WTC11 (cell line): ENCODE results near the gene SRGAP1. TPM values are rescaled to one million over a fixed set of nuclear protein-coding genes. Genes with fewer than 3 reads are reported as not detected.

Source experiments
- ATAC-seq: fragments of 200-7000 bp; cut with Tn5 transposase; 2 replicates; pipeline ENCODE4 v1.10.0; 2021; ENCODE audit warnings: mild to moderate bottlenecking, moderate library complexity
- CTCF ChIA-PET: fragments of 300-600 bp; sonication (Branson Sonifier 250); formaldehyde crosslinking; loops from one replicate; lab custom pipeline; 2021; ENCODE audit warnings: antibody characterized with exemption; lab: Charles Lee
- POLR2A ChIA-PET: fragments of 350-600 bp; sonication (Branson Sonifier 250); formaldehyde crosslinking; loops from one replicate; lab custom pipeline; 2021; ENCODE audit warnings: antibody characterized with exemption; lab: Charles Lee
- DNase-seq: peaks from one replicate; pipeline ENCODE4 v3.0.0; 2021; ENCODE audit warnings: low spot score
- H3K27ac Mint-ChIP-seq: 2 replicates; pipeline ENCODE4 v1.8.0; 2021; ENCODE audit warnings: mixed read lengths
- H3K27me3 Mint-ChIP-seq: 2 replicates; pipeline ENCODE4 v1.8.0; 2021; ENCODE audit warnings: low read depth, mild to moderate bottlenecking, moderate library complexity, mixed read lengths
- H3K36me3 Mint-ChIP-seq: 2 replicates; pipeline ENCODE4 v1.8.0; 2021; ENCODE audit warnings: mixed read lengths
- H3K4me1 Mint-ChIP-seq: 2 replicates; pipeline ENCODE4 v1.8.0; 2022; ENCODE audit warnings: mixed read lengths
- H3K4me3 Mint-ChIP-seq: 2 replicates; pipeline ENCODE4 v1.8.0; 2021; ENCODE audit warnings: mild to moderate bottlenecking, moderate library complexity, mixed read lengths
- H3K9me3 Mint-ChIP-seq: 2 replicates; pipeline ENCODE4 v1.8.0; 2021; ENCODE audit warnings: mixed read lengths
- ATF3 ChIP-seq: sonication (generic); formaldehyde crosslinking; conservative IDR thresholded peaks from 2 replicates; pipeline ENCODE4 v1.8.1; 2022; ENCODE audit warnings: mild to moderate bottlenecking, missing genetic modification reagents
- ATF6 ChIP-seq: sonication (generic); formaldehyde crosslinking; IDR thresholded peaks from 2 replicates; pipeline ENCODE4 v1.8.1; 2023; ENCODE audit warnings: mild to moderate bottlenecking, missing genetic modification reagents
- CREM ChIP-seq: sonication (generic); formaldehyde crosslinking; IDR thresholded peaks from 2 replicates; pipeline ENCODE4 v1.8.1; 2022; ENCODE audit warnings: mild to moderate bottlenecking, missing genetic modification reagents, moderate library complexity
- E2F5 ChIP-seq: sonication (generic); formaldehyde crosslinking; IDR thresholded peaks from 2 replicates; pipeline ENCODE4 v1.8.1; 2022; ENCODE audit warnings: mild to moderate bottlenecking, moderate library complexity, missing genetic modification reagents
- ETV6 ChIP-seq: sonication (generic); formaldehyde crosslinking; IDR thresholded peaks from 2 replicates; pipeline ENCODE4 v1.8.1; 2022; ENCODE audit warnings: mild to moderate bottlenecking, missing genetic modification reagents
- GABPB1 ChIP-seq: sonication (generic); formaldehyde crosslinking; IDR thresholded peaks from 2 replicates; pipeline ENCODE4 v1.8.1; 2023; ENCODE audit warnings: mild to moderate bottlenecking, missing genetic modification reagents
- GTF2I ChIP-seq: fragments of 250-450 bp; sonication (Bioruptor Pico); conservative IDR thresholded peaks from 2 replicates; pipeline ENCODE4 v1.4.0; 2021; ENCODE audit warnings: mild to moderate bottlenecking
- HMGA2 ChIP-seq: fragments of 250-450 bp; sonication (Bioruptor Pico); IDR thresholded peaks from 2 replicates; pipeline ENCODE4 v1.4.0; 2021; ENCODE audit warnings: mild to moderate bottlenecking, moderate library complexity
- NFATC4 ChIP-seq: fragments of 250-450 bp; sonication (Bioruptor Pico); IDR thresholded peaks from 2 replicates; pipeline ENCODE4 v1.9.0; 2021; ENCODE audit warnings: mild to moderate bottlenecking
- NFYB ChIP-seq: sonication (generic); formaldehyde crosslinking; conservative IDR thresholded peaks from 2 replicates; pipeline ENCODE4 v1.8.0; 2022; ENCODE audit warnings: low read depth, missing genetic modification reagents
- NR1H2 ChIP-seq: sonication (generic); formaldehyde crosslinking; IDR thresholded peaks from 2 replicates; pipeline ENCODE4 v1.9.0; 2021; ENCODE audit warnings: mild to moderate bottlenecking, moderate library complexity, missing genetic modification reagents
- OVOL2 ChIP-seq: fragments of 250-450 bp; sonication (Bioruptor Pico); IDR thresholded peaks from 2 replicates; pipeline ENCODE4 v1.9.0; 2021; ENCODE audit warnings: mild to moderate bottlenecking, borderline replicate concordance
- RELA ChIP-seq: sonication (generic); formaldehyde crosslinking; IDR thresholded peaks from 2 replicates; pipeline ENCODE4 v1.8.1; 2022; ENCODE audit warnings: missing genetic modification reagents, mild to moderate bottlenecking, borderline replicate concordance
- SMAD3 ChIP-seq: sonication (generic); formaldehyde crosslinking; IDR thresholded peaks from 2 replicates; pipeline ENCODE4 v1.8.0; 2022; ENCODE audit warnings: missing genetic modification reagents, mild to moderate bottlenecking, borderline replicate concordance
- TEAD1 ChIP-seq: sonication (generic); formaldehyde crosslinking; IDR thresholded peaks from 2 replicates; pipeline ENCODE4 v1.8.0; 2022; ENCODE audit warnings: mild to moderate bottlenecking, missing genetic modification reagents
- TEAD4 ChIP-seq: sonication (generic); formaldehyde crosslinking; IDR thresholded peaks from 2 replicates; pipeline ENCODE4 v1.8.0; 2022; ENCODE audit warnings: mild to moderate bottlenecking, missing genetic modification reagents
- ZNF423 ChIP-seq: fragments of 250-450 bp; sonication (Bioruptor Pico); IDR thresholded peaks from 2 replicates; pipeline ENCODE4 v2.1.2; 2022; ENCODE audit warnings: mild to moderate bottlenecking, moderate library complexity
- ZSCAN18 ChIP-seq: fragments of 250-450 bp; sonication (Bioruptor Pico); IDR thresholded peaks from 2 replicates; pipeline ENCODE4 v2.1.2; 2022; ENCODE audit warnings: mild to moderate bottlenecking, moderate library complexity
- total RNA-seq: library from RNA; stranded (reverse); gene quantifications from 3 replicates; pipeline ENCODE4 v1.2.3, GENCODE V29; 2021
- TF ChIP-seq, protein P1 (sequence below): fragments of 250-450 bp; sonication (Bioruptor Pico); IDR thresholded peaks from 2 replicates; pipeline ENCODE4 v1.9.0; 2021; ENCODE audit warnings: moderate library complexity, mild to moderate bottlenecking, inconsistent platforms, borderline replicate concordance
- TF ChIP-seq, protein P2 (sequence below): sonication (generic); formaldehyde crosslinking; IDR thresholded peaks from 2 replicates; pipeline ENCODE4 v1.8.1; 2023; ENCODE audit warnings: mild to moderate bottlenecking, moderate library complexity, missing genetic modification reagents
- TF ChIP-seq, protein P3 (sequence below): fragments of 250-450 bp; sonication (Bioruptor Pico); IDR thresholded peaks from 2 replicates; pipeline ENCODE4 v1.9.0; 2021; ENCODE audit warnings: mild to moderate bottlenecking, borderline replicate concordance

The SRGAP1 gene
- total RNA-seq, 1 experiment from 2014 or later = 10.3 TPM

DNA sequence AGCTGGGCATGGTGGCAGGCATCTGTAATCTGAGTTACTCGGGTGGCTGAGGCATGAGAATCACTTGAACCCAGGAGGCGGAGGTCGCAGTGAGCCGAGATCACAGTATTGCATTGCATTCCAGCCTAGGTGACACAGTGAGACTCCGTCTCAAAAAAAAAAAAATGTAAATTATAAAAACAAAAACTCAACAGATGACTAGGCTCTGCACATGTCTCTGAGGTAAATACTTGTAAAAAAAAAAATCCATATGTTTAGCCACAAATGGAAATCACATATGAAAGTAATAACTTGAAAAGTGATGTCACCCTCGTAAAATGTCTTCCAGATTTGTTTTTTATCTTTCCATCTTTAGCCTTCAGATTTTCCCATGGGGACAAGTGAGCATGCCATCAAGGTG, 292.6 kb downstream of the SRGAP1 start:
- ATAC-seq = no peak
- DNase-seq = no peak
- H3K9me3 Mint-ChIP-seq = peaks cover 38% of the 10 kb centered on the region
- POLR2A ChIA-PET = no interaction called here
- no peaks in the 10 kb centered on the region for H3K4me1 Mint-ChIP-seq
- CTCF ChIA-PET = no interaction called here
- TF ChIP-seq, protein P1, sequence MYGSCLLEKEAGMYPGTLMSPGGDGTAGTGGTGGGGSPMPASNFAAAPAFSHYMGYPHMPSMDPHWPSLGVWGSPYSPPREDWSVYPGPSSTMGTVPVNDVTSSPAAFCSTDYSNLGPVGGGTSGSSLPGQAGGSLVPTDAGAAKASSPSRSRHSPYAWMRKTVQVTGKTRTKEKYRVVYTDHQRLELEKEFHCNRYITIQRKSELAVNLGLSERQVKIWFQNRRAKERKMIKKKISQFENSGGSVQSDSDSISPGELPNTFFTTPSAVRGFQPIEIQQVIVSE (CRISPR knock-in tag) = no peak
- TF ChIP-seq ATF6 = no peak
- TF ChIP-seq ETV6 = no peak
- TF ChIP-seq GTF2I (CRISPR knock-in tag) = no peak
- no peak for TF ChIP-seq ZNF423 (CRISPR knock-in tag)
- TF ChIP-seq, protein P2, sequence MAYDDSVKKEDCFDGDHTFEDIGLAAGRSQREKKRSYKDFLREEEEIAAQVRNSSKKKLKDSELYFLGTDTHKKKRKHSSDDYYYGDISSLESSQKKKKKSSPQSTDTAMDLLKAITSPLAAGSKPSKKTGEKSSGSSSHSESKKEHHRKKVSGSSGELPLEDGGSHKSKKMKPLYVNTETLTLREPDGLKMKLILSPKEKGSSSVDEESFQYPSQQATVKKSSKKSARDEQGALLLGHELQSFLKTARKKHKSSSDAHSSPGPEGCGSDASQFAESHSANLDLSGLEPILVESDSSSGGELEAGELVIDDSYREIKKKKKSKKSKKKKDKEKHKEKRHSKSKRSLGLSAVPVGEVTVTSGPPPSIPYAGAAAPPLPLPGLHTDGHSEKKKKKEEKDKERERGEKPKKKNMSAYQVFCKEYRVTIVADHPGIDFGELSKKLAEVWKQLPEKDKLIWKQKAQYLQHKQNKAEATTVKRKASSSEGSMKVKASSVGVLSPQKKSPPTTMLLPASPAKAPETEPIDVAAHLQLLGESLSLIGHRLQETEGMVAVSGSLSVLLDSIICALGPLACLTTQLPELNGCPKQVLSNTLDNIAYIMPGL (CRISPR knock-in tag) = no peak
- no peak for TF ChIP-seq NFYB (CRISPR knock-in tag)
- no peak for TF ChIP-seq GABPB1 (CRISPR knock-in tag)
- no peak for TF ChIP-seq TEAD4 (CRISPR knock-in tag)
- TF ChIP-seq CREM (CRISPR knock-in tag) = no peak
- no peak for TF ChIP-seq E2F5 (CRISPR knock-in tag)
- TF ChIP-seq RELA (CRISPR knock-in tag) = no peak
- TF ChIP-seq NFATC4 (CRISPR knock-in tag) = no peak
- TF ChIP-seq ZSCAN18 (CRISPR knock-in tag) = no peak
- TF ChIP-seq HMGA2 = no peak
- H3K4me3 Mint-ChIP-seq = no peak overlapping the region
- H3K27me3 Mint-ChIP-seq = peaks cover 3% of the 10 kb centered on the region; the same call in 1 of the 2 replicates
- peaks cover 43% of the 10 kb centered on the region for H3K36me3 Mint-ChIP-seq
- H3K27ac Mint-ChIP-seq = no peak overlapping the region

DNA sequence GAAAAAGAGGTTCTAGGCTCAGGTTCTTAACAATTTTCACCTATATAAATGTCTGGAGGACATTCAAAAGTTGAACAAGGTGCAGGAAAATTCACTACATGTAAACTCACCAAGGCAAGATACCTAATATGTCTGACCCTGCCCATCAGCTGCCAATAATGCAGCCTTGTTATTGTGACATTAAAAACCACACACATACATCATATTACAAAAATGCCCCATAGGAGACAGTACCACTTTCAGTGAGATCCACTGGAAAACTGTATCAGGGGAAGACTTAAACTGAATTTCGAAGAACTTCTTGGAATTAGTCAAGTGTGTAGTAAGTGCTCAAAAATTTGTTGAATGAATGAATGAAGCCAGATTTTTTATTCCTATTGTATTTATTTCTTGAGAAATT, 294.5 kb downstream of the SRGAP1 start:
- Mint-ChIP-seq H3K4me3 (no peak overlapping the region), H3K27ac (no peak overlapping the region), H3K27me3 (no peaks in the 10 kb centered on the region), H3K4me1 (no peaks in the 10 kb centered on the region), H3K9me3 (peaks cover 21% of the 10 kb centered on the region), H3K36me3 (peaks cover 26% of the 10 kb centered on the region)
- ChIA-PET POLR2A (no interaction called here), CTCF (interaction anchor here (0.7 kb wide), 1 partner anchor 27 kb away, joined by 3 read pairs; no protein-coding TSS in a partner anchor)
- DNase-seq = no peak
- ATAC-seq = no peak
- TF ChIP-seq NR1H2 (CRISPR knock-in tag) (no peak), ATF3 (no peak), SMAD3 (CRISPR knock-in tag) (no peak), TEAD1 (no peak), OVOL2 (no peak), CREM (CRISPR knock-in tag) (no peak)
- TF ChIP-seq, protein P3, sequence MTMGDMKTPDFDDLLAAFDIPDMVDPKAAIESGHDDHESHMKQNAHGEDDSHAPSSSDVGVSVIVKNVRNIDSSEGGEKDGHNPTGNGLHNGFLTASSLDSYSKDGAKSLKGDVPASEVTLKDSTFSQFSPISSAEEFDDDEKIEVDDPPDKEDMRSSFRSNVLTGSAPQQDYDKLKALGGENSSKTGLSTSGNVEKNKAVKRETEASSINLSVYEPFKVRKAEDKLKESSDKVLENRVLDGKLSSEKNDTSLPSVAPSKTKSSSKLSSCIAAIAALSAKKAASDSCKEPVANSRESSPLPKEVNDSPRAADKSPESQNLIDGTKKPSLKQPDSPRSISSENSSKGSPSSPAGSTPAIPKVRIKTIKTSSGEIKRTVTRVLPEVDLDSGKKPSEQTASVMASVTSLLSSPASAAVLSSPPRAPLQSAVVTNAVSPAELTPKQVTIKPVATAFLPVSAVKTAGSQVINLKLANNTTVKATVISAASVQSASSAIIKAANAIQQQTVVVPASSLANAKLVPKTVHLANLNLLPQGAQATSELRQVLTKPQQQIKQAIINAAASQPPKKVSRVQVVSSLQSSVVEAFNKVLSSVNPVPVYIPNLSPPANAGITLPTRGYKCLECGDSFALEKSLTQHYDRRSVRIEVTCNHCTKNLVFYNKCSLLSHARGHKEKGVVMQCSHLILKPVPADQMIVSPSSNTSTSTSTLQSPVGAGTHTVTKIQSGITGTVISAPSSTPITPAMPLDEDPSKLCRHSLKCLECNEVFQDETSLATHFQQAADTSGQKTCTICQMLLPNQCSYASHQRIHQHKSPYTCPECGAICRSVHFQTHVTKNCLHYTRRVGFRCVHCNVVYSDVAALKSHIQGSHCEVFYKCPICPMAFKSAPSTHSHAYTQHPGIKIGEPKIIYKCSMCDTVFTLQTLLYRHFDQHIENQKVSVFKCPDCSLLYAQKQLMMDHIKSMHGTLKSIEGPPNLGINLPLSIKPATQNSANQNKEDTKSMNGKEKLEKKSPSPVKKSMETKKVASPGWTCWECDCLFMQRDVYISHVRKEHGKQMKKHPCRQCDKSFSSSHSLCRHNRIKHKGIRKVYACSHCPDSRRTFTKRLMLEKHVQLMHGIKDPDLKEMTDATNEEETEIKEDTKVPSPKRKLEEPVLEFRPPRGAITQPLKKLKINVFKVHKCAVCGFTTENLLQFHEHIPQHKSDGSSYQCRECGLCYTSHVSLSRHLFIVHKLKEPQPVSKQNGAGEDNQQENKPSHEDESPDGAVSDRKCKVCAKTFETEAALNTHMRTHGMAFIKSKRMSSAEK (CRISPR knock-in tag) = no peak
- TF ChIP-seq, protein P2 (CRISPR knock-in tag) = no peak
